ENCODE data around the gene ZNF786. TPM values are rescaled to one million over a fixed set of nuclear protein-coding genes. Genes with fewer than 3 reads are reported as not detected.

The ZNF786 gene
- total and polyA plus RNA-seq, 4 donors, result 2.0 to 5.9 (median 4.4) TPM

- Histone ChIP-seq H3K36me3 (ENCODE audit: control insufficient read depth in 4 of 4, insufficient read depth in 4 of 4, low read length in 4 of 4) (peaks cover 3 to 12% (median 7%) of the 10 kb centered on the region in 4 donors), H3K9me3 (ENCODE audit: control insufficient read depth in 4 of 4, insufficient read depth in 3 of 4, low read length in 3 of 4) (peaks cover 0 to 3% (median 1%) of the 10 kb centered on the region in 4 donors), H3K27me3 (ENCODE audit: control insufficient read depth in 3 of 3, insufficient read depth in 3 of 3, low read length in 2 of 3) (no peaks in the 10 kb centered on the region), H3K27ac (ENCODE audit: low read depth in 1 of 2, low read length in 1 of 2) (no peak overlapping the region), H3K9ac (ENCODE audit: insufficient read depth in 1 of 2, low read length in 2 of 2) (no peak overlapping the region), H3K4me1 (ENCODE audit: control insufficient read depth in 5 of 5, insufficient read depth in 5 of 5, low read length in 5 of 5) (peaks cover 0 to 4% (median 0%) of the 10 kb centered on the region in 5 donors), H3K4me3 (no peak overlapping the region)
- ATAC-seq (ENCODE audit: insufficient read depth, low FRiP score), result no peak
- WGBS, 2 donors, result 84 to 92% methylated on average over 5 of the region's 5 CpGs
- no peak for DNase-seq
- TF ChIP-seq CTCF (IDR thresholded peaks at IDR 0.05; ENCODE audit: control extremely low read depth, extremely low read depth), result no peak
These were observed 40.2 kb upstream of the ZNF786 start for GRCh38 chr7:149130572-149131198.

- Histone ChIP-seq H3K9ac (ENCODE audit: insufficient read depth in 1 of 2, low read length in 2 of 2) (peak overlapping the region; percentile 85 to 96), H3K36me3 (ENCODE audit: control insufficient read depth in 4 of 4, insufficient read depth in 4 of 4, low read length in 4 of 4) (peaks cover 3 to 12% (median 6%) of the 10 kb centered on the region in 4 donors), H3K4me3 (peak overlapping the region; percentile 93), H3K9me3 (ENCODE audit: control insufficient read depth in 4 of 4, insufficient read depth in 3 of 4, low read length in 3 of 4) (peaks cover 0 to 3% (median 1%) of the 10 kb centered on the region in 4 donors), H3K27ac (ENCODE audit: low read depth in 1 of 2, low read length in 1 of 2) (peak overlapping the region; percentile 91 to 93), H3K27me3 (ENCODE audit: control insufficient read depth in 3 of 3, insufficient read depth in 3 of 3, low read length in 2 of 3) (no peaks in the 10 kb centered on the region), H3K4me1 (ENCODE audit: control insufficient read depth in 5 of 5, insufficient read depth in 5 of 5, low read length in 5 of 5) (peaks cover 0 to 12% (median 3%) of the 10 kb centered on the region in 5 donors)
- TF ChIP-seq CTCF (IDR thresholded peaks at IDR 0.05; ENCODE audit: control extremely low read depth, extremely low read depth), result no peak
- 0 to 1% methylated on average over 20 to 48 of the region's 48 CpGs for WGBS, 2 donors
- peak; percentile 57 to 67 (median 62) for DNase-seq
- peak; percentile 62 for ATAC-seq (ENCODE audit: insufficient read depth, low FRiP score)
These were observed 36.2 kb upstream of the ZNF786 start for GRCh38 chr7:149126662-149127266.

GRCh38 chr7:149125863-149126661, 35.5 kb upstream of the ZNF786 start, which contains the start of gene ZNF425:
Gene ZNF425, minus strand, starts transcription at chr7:149126324. Its CDS starts 111 bp downstream, at chr7:149126213.
- peaks cover 0 to 9% (median 6%) of the 10 kb centered on the region in 4 donors for H3K36me3 ChIP-seq (ENCODE audit: control insufficient read depth in 4 of 4, insufficient read depth in 4 of 4, low read length in 4 of 4)
- H3K9ac ChIP-seq (ENCODE audit: insufficient read depth in 1 of 2, low read length in 2 of 2), result peak within 1 kb of the TSS; percentile 85 to 96
- H3K9me3 ChIP-seq (ENCODE audit: control insufficient read depth in 4 of 4, insufficient read depth in 3 of 4, low read length in 3 of 4), result peaks cover 0 to 3% (median 1%) of the 10 kb centered on the region in 4 donors
- DNase-seq (peak; percentile 95 to 96 (median 95)), ATAC-seq (ENCODE audit: insufficient read depth, low FRiP score) (peak; percentile 96)
- H3K4me3 ChIP-seq, result peak within 1 kb of the TSS; percentile 93
- peak; percentile 83 for TF ChIP-seq CTCF (IDR thresholded peaks at IDR 0.05; ENCODE audit: control extremely low read depth, extremely low read depth)
- H3K27me3 ChIP-seq (ENCODE audit: control insufficient read depth in 3 of 3, insufficient read depth in 3 of 3, low read length in 2 of 3), result no peaks in the 10 kb centered on the region
- WGBS, 2 donors, result 0% methylated on average over 61 to 72 of the region's 72 CpGs
- H3K27ac ChIP-seq (ENCODE audit: low read depth in 1 of 2, low read length in 1 of 2), result peak within 1 kb of the TSS; percentile 91 to 93
- H3K4me1 ChIP-seq (ENCODE audit: control insufficient read depth in 5 of 5, insufficient read depth in 5 of 5, low read length in 5 of 5), result peaks cover 0 to 12% (median 3%) of the 10 kb centered on the region in 5 donors

Measured in lung (tissue), 12 donors.